AG10803 (cell line): ENCODE data around the gene CACNA1E.

Experiments used
- DNase-seq: peaks from one replicate; pipeline ENCODE4 v3.0.0; 2010; ENCODE audit warnings: low read depth
- H3K4me3 ChIP-seq: 2 replicates; pipeline ENCODE4 v1.5.1; 2011; ENCODE audit warnings: mild to moderate bottlenecking, low read length, control low read depth
- TF ChIP-seq, protein P1 (sequence below): conservative IDR thresholded peaks from 2 replicates; pipeline ENCODE4 v1.5.1; 2011; ENCODE audit warnings: mild to moderate bottlenecking, low read length, control low read depth, inconsistent platforms

The CACNA1E gene

DNA sequence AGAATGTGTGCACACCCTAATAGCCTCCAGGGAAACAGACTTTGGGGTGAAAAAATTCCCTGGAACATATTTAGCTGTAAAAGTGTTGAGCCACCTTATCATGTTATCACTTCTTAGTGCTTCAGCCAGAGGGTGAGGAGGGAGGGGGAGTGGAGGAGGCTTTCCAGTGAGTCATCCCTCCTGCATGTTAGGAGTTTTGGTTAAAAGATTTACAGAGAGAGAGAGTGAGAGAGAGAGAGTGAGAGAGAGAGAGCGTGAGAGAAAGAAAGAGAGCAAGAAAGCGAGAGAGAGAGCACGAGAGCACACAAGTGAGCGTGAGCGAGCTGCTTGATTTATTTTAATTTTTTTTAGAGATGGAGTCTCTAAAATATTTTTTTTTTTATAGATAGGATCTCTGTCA is 13.5 kb upstream of the CACNA1E start:
- peak; percentile 76 for DNase-seq
- no peak overlapping the region for H3K4me3 ChIP-seq
- TF ChIP-seq, protein P1, sequence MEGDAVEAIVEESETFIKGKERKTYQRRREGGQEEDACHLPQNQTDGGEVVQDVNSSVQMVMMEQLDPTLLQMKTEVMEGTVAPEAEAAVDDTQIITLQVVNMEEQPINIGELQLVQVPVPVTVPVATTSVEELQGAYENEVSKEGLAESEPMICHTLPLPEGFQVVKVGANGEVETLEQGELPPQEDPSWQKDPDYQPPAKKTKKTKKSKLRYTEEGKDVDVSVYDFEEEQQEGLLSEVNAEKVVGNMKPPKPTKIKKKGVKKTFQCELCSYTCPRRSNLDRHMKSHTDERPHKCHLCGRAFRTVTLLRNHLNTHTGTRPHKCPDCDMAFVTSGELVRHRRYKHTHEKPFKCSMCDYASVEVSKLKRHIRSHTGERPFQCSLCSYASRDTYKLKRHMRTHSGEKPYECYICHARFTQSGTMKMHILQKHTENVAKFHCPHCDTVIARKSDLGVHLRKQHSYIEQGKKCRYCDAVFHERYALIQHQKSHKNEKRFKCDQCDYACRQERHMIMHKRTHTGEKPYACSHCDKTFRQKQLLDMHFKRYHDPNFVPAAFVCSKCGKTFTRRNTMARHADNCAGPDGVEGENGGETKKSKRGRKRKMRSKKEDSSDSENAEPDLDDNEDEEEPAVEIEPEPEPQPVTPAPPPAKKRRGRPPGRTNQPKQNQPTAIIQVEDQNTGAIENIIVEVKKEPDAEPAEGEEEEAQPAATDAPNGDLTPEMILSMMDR, result no peak

DNA sequence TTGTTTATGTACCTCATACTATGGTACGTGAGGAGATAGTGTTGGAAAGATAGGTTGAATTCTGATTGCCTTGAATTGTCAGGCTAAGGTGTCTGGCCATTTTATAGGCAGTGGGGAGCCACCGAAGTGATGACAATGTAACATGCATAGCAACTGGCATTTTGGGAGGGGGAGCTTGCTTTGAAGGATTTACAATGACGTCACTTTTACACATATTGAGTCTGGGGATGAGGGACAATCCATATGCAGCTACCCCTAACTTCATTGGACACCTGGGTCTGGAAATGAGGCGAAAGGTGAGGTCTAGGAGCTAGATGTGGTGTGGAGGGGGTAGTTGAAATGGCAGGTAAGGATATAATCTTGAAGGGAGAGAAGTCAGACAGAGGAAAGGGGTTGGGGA is 7.7 kb upstream of the CACNA1E start:
- DNase-seq, result no peak
- TF ChIP-seq, protein P1, result no peak
- H3K4me3 ChIP-seq, result no peak overlapping the region

GRCh38 chr1:181476581-181476980 is 6.7 kb upstream of the CACNA1E start:
- TF ChIP-seq, protein P1, result no peak
- no peak overlapping the region for H3K4me3 ChIP-seq
- no peak for DNase-seq

- no peak overlapping the region for H3K4me3 ChIP-seq
- no peak for DNase-seq
- TF ChIP-seq, protein P1, result no peak
These were observed 5.0 kb upstream of the CACNA1E start for GRCh38 chr1:181478306-181478705.

DNA sequence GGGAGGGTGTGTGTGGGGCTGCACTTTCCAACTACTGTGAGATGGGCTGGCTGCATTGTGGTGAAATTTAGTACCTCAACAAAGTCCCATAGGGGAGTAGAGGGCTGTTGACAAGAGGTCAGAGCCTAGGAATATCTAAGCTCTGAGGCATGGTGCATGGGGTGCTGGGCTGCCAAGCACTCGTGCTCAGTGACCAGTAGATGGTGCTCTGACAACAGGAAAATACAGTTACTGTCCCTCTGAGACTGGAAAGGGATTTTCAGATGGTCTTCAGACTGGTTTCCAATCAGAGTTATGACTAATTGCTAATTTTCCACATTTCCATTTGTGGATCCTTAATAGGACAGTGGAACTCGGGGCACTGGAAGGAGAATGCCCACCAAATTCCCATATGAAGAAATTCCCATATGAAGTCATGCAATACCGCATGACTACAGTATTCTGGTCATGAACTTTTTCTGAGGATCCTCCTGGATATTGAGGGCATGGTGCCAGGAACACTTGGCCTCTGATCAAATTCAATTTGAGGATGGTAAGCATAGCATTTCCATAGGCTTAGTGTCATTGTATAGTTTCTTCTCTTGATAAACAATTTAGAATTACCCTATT is 4.1 kb upstream of the CACNA1E start:
- TF ChIP-seq, protein P1, result peak; percentile 81
- peak; percentile 66 for DNase-seq
- no peak overlapping the region for H3K4me3 ChIP-seq

GRCh38 chr1:181482001-181482430 is 1.3 kb upstream of the CACNA1E start:
- TF ChIP-seq, protein P1, result no peak
- no peak for DNase-seq
- no peak overlapping the region for H3K4me3 ChIP-seq

DNA sequence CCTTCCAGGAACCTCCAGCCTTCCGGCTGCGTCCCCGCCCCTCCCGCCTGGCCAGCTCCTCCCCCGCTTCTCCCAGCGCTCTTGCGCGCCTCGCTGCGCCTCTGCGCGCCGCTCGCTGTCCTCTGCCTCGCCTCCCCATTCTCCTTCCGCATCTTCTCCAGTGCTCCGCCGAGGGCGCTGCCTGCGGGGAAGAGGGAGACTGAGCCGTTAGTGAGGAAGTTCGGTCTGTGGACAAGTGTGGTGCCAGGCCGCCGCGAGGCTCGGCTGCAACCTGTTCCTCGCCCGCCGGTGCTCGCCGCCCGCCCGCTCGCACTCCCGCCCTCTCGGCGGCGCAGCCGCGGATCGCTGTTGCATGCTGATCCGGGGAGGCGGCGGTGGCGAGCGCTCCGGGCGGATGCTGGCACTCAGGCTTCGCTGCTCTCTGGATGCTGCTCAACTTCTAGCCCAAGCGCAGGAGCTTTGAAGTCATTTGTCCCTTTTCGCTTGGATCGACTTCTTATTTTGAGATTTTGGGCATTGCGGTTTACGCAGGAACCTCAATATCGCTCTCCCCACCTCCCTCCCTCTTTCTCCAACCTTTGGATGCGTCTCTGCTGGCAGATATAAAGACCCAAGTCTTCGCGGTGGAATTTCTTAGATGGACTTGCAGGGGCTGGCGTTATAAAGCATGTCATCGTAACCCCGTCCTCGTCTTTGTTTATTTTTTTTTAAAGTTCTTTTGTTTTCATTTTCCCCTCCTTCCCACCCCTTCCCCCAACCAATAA is 614 bp upstream of the CACNA1E start:
- no peak overlapping the region for H3K4me3 ChIP-seq
- TF ChIP-seq, protein P1, result no peak
- DNase-seq, result peak; percentile 9
